Right forelimb (tissue), 1 donor: ENCODE measurements around the gene PEX10.
"Not testable (repeated sequence)": the region's sequence is repeated elsewhere in the genome, so short reads cannot be mapped to it uniquely, and the experiment has no call there.

Experiments
- DNase-seq: peaks from one replicate; pipeline ENCODE4 v3.0.0-alpha.2; 2018

PEX10 gene

GRCh38 chr1:2412395-2412772 is at the start of gene PEX10:
PEX10 (minus strand) TSS chr1:2412564; CDS start chr1:2412502, 62 bp downstream.
- DNase-seq = peak; percentile 97

DNA sequence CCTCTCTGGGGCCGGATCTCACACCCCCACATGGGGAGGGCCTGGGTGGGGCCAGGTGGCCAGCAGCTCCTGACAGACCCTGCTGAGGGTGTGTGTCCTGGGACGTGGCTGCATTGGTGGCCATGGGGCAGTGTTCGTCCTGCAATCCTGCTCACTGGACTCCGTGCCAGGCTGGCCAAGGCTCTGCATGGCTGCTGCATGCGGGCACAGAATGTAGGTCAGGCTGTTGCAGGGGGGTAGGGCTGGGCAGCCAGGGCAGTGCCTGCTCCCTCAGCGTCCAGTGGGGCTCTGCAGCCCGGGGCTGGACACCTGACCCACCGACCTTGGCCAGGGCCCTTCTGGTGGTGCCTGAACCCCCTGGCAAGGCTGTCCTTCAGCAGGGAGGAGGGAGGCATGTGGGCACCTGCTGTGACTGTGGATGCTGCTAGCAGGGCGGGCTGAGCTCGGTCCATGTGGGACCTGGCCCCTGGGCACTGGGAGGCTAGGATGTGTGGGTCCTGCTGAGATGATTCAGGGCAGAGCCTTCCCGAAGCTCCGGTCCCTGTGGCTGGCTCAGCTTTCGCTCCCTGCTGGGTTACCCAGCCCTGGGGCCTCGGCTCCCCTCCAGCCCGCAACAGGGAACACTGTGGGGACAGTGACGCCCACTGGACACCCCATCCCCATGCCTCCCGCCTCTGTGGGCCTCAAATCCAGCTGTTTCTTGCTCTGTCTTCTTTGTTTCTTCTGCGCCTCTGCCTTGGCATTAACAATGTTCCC is 48.8 kb upstream of the PEX10 start:
- DNase-seq = no peak

GRCh38 chr1:2460203-2460602 is 47.8 kb upstream of the PEX10 start:
- no peak for DNase-seq

DNA sequence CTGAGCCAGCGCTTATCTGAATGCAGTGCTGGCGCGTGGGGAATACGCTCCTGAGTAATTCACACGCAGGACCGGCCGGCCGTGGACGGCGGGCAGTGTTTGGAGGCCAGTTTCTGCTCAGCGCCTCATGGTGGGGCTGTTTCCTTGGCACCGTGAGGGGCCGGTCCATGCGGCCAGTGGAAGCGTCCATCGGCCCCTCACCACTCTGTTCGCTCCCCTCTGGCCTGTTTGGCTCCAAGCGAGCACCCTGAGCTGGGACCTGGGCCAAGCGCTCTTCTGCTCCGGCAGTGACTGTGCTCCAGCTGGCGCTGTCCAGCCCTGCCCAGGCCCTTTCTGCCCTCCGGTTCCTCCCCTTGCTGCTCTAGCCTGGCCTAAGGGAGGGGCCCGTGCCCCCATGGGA is 47.4 kb upstream of the PEX10 start:
- DNase-seq = no peak

DNA sequence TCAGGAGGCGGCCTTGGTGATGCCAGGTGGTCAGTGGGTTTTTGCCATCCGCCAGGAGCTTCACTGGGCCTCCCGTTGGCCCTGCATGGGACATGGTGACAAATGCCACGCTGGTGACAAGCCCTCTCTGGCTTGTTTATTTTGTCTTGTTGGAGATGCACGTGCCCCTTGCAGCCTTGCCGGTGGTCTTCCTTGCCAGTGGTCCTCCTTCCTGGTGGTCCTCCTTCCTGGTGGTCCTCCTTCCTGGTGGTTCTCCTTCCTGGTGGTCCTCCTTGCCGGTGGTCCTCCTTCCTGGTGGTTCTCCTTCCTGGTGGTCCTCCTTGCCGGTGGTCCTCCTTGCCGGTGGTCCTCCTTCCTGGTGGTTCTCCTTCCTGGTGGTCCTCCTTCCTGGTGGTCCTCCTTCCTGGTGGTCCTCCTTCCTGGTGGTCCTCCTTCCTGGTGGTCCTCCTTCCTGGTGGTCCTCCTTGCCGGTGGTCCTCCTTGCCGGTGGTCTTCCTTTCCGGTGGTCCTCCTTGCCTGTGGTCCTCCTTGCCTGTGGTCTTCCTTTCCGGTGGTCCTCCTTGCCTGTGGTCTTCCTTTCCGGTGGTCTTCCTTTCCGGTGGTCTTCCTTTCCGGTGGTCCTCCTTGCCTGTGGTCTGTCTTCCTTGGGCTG is 46.9 kb upstream of the PEX10 start:
- not testable (repeated sequence) for DNase-seq

- no peak for DNase-seq
Observed at GRCh38 chr1:2458687-2459086, 46.3 kb upstream of the PEX10 start.

DNA sequence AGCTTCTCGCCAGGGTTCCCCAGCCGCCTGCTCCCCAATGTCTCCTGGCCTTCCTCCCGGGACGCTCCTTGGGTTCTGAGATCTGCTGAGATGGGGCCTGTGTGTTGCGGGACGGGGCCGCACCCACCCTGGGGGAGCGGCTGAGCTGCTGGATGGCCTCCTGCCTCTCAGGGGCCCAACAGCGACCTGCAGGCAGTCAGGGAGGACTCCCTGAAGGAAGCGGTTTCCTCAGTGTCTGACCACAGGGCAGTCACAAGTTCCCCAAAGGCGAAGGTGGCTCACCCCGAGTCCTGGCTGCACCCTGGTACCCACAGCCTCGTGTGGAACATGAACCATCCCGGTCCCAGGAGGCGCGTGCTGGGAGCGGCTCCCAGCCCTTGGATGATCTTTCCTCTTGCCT is 45.1 kb upstream of the PEX10 start:
- DNase-seq = no peak

GRCh38 chr1:2455757-2456156 is 43.4 kb upstream of the PEX10 start:
- no peak for DNase-seq

DNA sequence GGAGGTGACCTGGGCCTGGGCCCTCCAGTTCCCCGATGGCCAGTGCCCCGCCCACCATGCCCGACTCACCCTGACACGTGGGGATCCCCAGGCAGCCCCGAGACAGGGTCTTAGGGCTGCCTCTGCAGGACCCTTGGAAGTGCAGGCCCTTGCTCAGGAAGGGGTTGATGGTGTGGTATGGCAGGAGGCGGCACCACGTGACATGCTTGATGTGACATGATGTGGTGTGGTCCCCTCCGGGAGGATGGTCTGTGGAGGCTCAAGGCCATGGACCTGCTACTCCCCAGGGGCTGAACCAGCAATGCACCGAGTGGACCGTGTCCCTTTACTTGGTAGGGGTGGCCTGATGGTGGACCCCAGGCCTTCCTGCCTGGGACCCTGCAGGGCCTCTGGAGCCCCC is 41.9 kb upstream of the PEX10 start:
- no peak for DNase-seq

GRCh38 chr1:2452932-2453315 is 40.6 kb upstream of the PEX10 start:
- no peak for DNase-seq

DNA sequence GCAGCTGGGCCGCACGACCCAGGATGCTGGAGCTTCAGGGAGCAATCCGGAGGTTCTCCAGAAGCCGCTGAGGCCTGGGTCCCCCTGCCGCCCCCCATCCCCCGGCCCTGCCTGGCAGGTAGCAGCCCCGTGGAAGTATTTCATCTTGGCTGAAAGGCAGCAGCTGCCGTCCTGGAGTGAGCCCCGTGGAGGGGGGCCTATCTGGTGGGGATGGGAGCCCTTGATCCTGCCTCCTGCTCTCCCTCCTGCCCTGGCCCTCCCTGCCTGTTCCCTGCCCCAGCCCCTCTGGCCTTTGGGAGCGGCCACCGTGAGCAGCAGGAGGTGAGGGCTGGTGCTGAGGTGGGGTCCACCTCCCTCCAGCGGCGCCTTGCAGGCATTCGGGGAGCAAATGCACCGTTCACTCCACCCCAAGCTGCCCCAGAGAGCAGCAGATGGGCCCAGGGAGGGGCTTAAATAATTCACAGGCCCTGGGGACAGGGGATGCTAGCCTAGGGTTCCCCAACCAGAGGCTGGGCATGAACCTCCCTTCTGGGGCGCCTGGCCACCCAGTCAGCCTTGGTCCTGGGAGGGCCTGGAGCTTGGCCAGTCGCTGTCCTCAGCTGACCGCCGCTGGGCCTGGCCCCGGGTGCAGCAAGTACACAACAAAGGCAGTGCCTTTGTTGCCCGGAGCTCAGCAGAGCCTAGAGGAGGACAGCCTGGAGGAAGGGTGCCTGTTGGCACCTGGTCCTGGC is 40.0 kb upstream of the PEX10 start:
- no peak for DNase-seq

- DNase-seq = no peak
Observed at GRCh38 chr1:2451741-2452140, 39.4 kb upstream of the PEX10 start.

DNA sequence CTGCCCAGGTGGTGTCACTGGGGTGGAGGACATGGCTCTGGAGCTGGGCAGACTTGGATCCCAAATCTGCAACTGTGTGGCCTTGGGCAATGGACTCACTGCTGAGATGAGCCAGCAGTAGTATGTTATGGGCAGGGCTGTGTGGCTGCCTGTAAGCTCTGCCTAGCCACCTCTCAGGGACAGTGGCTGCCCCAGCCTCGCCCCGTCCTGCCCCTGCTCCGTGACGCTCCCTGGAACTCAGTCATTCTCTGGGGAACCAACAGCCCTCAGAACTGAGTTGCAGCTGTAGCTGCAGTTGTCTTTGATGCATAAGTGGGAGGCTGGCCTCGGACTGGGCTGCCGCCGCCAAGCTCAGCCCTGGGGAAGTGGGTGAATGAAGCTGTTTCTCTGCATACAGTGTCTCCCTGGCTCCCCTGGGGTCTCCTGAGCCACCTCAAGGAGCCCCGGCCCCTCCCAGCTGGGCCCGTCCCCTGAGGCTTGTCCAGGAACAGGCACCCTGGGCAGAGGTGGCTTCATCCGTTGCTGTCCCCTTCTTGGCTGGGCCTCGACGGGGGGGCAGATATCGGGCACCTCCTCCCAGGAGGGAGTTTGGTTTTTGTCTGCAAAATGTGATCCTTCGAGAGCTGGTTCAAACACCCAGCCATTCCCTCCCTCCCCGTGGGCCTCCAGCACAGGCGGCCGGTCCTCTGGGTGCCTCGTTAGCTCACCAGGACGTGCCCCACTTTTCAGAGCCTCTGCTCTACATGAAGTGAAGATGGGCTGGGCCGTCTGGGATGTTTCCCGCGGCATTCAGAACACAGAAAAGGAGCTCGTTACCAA is 37.5 kb upstream of the PEX10 start:
- DNase-seq = no peak

DNA sequence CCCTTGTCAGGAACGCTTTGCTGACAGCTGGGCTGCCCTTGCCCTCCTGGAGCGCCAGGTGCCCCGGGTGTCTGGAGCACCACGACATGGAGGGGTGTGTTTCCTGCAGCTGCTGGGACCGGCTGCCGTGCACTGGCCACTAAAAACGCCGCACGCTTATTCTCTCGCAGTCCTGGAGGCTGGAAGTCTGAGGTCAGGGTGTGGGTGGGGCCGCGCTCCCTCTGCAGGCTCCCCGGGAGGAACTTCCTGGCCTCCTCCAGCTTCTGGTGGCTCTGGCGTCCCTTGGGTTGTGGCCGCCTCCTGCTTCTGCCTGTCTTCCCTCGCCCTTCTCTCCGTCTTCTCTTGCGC is 35.7 kb upstream of the PEX10 start:
- no peak for DNase-seq

- DNase-seq = no peak
Observed at GRCh38 chr1:2447276-2448097, 35.1 kb upstream of the PEX10 start.

- no peak for DNase-seq
Observed at GRCh38 chr1:2446861-2447260, 34.5 kb upstream of the PEX10 start.

DNA sequence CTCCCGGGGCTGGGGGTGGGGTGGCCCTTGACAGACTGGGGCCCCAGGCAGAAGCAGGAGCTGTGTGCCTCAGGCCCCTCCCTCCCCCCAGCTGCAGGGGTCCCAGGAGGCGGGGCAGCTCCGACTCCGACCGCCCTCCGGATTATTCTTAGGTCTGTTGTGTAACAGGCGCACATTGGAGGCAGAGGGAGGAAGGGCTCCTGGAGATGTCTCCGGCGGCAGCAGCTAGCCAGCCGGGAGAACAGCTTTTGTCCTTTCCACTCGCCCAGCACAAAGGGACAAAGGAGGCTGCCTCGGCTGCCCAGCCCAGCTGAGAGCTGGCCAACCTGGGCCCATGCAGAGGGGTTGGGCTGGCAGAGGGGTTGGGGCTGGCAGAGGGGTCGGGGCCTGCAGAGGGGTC is 34.0 kb upstream of the PEX10 start:
- no peak for DNase-seq

DNA sequence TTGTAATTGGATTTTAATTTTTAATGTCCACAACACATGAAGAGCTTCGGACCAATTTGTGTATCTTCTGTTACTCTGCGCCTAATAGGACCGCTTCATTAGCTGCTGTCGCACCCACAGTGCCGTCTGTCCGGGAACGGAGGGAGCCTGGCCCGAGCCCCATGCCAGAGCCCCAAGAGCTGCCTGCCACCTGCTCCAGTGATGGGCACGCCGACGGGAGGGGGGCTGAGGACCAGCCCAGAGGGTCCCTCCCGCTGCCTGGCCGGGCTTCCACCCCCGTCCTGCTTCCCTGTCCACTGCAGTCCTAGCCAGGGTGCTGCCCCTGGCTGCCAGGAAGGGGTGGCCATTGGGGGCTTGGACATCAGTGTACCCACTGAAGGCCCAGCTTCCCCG is 33.5 kb upstream of the PEX10 start:
- DNase-seq = no peak

DNA sequence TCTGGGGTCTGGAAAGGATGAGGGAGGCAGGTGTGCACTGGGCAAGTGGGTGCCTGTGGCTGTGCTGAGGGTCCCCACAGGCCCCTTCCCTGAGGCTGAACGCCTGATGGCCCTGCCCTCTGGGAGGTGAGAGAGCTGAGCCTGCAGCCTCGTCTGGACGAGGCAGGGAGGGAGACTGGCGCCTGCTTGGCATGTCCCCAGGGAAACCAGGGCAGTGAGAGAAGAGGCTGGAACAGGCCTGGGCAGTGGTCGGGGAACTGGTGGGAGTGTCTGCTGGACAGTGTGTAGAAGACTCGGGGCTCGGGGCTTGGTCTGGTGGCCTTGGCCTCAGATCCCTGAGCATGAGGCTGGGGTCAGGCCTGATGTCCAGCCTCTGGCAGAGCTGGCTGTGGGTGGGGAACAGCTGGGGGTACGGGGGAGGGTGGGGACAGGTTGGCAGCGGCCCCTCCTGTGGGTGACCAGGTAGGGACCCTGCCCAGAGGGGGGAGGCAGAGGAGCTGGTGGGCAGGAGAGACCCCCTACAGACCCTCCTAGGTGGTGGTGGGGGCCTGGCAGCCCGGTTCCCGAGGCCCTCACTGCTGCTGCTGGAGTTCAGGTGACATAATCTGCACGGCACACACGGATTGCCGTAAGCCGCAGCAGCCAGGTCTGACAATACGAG is 32.9 kb upstream of the PEX10 start:
- no peak for DNase-seq

DNA sequence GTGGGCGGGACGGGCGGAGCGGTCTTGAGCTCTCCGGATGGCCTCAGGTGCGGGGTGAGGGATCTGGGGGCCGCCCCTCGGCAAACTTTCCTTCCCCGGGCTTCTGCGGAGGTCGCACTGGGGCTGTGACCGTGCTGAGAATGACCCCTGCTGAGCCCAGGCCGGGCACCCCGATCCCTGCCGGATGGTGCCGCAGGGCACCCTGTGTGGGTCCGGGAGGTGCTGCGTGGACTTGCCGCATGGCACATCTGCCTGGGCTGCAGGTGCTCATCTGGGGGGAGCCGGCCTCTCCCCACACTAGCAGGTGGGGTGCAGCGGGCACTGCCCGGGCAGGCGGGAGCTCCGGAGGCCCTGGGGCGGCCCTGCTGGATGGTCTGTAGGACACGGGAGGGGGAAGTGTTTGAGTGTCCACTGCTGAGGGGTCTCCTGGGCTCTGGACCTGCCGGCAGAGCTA is 31.8 kb upstream of the PEX10 start:
- no peak for DNase-seq

GRCh38 chr1:2443277-2444137 is 31.1 kb upstream of the PEX10 start:
- DNase-seq = no peak
